ENCODE data around the gene ASIC5. TPM values are rescaled to one million over a fixed set of nuclear protein-coding genes. Genes with fewer than 3 reads are reported as not detected.
"Not testable (repeated sequence)": the region's sequence is repeated elsewhere in the genome, so short reads cannot be mapped to it uniquely, and the experiment has no call there.

The ASIC5 gene, protein sequence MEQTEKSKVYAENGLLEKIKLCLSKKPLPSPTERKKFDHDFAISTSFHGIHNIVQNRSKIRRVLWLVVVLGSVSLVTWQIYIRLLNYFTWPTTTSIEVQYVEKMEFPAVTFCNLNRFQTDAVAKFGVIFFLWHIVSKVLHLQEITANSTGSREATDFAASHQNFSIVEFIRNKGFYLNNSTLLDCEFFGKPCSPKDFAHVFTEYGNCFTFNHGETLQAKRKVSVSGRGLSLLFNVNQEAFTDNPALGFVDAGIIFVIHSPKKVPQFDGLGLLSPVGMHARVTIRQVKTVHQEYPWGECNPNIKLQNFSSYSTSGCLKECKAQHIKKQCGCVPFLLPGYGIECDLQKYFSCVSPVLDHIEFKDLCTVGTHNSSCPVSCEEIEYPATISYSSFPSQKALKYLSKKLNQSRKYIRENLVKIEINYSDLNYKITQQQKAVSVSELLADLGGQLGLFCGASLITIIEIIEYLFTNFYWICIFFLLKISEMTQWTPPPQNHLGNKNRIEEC
- total RNA-seq (2014; rRNA removed; shearing (Covaris generic); ENCODE audit: low replicate concordance), result not detected in 2 replicates

DNA sequence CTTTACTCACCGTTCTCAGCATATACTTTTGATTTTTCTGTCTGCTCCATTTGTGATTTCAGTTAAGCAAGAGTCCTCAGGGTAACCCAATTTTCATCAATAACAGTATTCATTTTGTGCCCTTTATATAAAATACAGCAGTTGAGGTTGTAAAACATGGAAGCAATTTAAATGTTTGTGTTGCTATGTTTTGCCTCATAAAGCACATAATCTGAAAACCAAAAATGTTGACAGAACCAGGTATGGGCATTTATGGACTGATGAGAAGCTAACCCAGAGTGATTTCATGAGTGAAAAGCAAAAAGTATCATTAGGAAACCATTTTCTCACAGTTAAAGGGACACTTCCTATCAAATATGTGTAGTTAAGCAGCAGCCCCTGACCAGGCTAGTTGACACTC lies at the start of gene ASIC5:
ASIC5 (minus strand) TSS at position 101 of the 400 bp plus-strand sequence; CDS start at position 50, 51 bp downstream.
- in situ Hi-C loops (cut with HindIII; ENCODE audit: low pct_unique_long_range_greater_than_20kb, low sequenced_read_pairs), result no loop called here
- no peak for DNase-seq (ENCODE audit: low read depth)

DNA sequence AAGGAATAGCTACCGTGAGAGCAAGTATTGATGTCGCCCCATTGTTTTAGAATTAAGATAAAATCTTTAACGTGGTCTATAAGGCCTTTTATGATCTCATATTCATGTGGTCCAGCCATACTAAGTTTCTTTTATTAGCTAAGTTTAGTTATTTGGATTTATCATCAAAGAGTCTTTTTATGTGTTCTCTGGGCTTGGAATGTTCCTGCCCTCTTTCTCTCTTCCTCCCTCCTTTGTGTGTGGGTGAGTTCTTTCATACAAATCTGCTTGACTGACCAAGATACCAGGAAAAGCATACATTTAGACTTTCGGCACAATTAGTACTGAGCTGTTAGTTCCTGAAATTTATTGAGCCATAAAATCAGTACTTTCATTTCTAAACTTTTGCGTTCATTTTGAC lies 48.7 kb upstream of the ASIC5 start:
- DNase-seq (ENCODE audit: low read depth), result no peak
- in situ Hi-C loops (cut with HindIII; ENCODE audit: low pct_unique_long_range_greater_than_20kb, low sequenced_read_pairs), result no loop called here

DNA sequence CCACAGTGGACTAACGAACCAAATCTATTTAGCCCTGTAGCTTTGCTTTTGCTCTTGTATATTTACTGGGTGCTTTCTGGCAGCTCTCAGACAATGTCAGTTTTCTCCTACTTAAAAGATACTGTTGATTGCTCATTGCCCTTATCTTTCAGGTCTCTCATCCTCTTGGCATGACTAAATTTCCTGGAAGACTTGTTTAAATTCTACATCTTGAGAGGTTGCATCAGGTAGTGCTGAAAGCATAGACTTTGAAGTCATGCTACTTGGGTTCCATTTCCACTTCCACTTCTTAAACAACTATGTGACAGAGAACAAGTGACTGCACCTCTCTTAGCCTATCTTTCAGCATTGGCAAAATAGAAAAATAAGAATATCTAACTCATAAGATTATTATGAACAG lies 45.8 kb upstream of the ASIC5 start:
- no peak for DNase-seq (ENCODE audit: low read depth)
- in situ Hi-C loops (cut with HindIII; ENCODE audit: low pct_unique_long_range_greater_than_20kb, low sequenced_read_pairs), result no loop called here

DNA sequence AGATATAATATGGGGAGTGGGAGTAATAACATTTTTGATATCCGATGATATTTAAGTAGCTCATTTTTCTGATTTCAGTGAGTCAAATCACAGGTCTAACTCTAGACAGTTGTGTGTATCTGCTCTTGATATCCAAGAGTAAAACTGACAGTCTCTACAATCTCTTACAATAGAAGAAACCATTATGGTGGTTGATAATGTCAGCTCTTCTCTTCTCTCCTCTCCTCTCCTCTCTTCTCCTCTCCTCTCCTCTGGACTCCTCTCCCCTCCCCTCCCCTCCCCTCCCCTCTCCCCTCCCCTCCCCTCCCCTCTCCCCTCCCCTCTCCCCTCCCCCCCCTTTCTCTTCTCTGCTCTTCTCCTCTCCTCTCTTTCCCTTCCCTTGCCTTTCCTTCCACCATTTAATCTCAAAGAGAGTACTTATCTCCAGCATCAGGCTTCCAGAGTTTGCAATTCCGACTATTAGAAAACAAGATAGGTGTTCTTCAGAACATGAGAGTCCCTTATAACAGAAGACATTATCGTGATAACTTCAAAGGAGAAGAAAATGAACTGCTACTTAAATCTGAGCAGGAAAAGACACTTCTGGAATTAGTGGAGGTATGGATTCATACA lies 43.6 kb upstream of the ASIC5 start:
- DNase-seq (ENCODE audit: low read depth), result no peak
- in situ Hi-C loops (cut with HindIII; ENCODE audit: low pct_unique_long_range_greater_than_20kb, low sequenced_read_pairs), result no loop called here

DNA sequence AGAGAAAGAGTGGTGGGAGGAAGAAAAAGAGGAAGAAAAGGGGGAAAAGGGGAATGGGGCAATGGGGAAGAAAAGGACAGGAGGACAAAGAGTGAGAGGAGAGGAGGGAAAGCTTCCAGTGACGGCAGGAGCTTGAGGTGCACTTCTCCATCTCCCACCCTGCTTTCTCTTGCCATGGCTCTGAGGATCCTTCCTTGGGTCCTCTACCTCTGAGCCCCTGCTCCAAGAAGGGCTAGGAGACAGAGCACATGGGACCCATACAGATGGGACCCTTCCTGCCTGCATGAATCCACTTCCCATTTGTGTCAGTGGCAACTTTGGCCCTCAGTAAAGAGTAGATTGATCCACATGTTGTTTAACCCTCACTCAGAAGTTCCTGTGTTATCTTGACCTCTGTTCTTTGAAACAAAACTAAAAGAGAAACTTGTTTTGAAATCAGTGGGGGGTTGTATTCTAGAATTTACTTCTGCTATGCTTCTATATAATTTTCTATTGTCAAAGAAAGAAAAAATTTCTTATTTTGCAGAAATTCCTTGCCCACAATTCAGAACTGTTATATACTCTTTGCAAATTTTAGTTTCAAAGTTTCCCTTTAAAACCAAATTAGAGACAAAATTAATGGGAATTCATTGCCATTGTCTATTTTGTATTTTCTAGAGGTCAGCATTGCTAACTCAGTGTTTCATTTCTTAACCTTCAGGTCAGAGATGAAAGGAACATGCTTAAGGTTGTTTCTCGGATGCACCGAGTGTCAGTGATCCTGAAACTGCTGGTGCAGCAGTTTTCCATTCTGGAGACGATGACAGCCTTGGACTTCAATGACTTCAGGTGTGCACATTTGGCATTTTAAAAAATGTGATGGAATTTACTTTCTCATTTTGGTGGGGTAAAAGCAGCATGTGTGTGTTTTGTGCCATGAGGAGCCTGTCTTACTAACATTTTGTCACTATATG lies 42.4 kb upstream of the ASIC5 start:
- no peak for DNase-seq (ENCODE audit: low read depth)
- in situ Hi-C loops (cut with HindIII; ENCODE audit: low pct_unique_long_range_greater_than_20kb, low sequenced_read_pairs), result no loop called here

DNA sequence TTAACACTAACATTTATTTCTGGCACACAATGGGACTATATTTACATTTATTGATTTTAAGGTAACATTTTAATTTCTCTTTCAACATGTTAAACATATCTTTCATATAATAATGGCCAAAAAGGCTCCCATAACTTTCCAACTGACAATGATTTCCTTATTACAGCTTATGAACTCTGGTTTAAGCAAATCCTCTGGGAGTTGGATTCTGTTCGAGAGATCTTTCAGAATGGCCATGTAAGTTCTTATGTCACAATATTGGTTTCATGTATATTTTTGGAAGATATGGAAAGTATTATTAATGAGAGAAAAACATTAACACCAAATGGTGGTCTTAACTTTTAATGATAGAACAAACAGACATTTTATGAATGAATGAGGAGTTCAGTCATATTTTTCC lies 41.5 kb upstream of the ASIC5 start:
- no peak for DNase-seq (ENCODE audit: low read depth)
- in situ Hi-C loops (cut with HindIII; ENCODE audit: low pct_unique_long_range_greater_than_20kb, low sequenced_read_pairs), result no loop called here

DNA sequence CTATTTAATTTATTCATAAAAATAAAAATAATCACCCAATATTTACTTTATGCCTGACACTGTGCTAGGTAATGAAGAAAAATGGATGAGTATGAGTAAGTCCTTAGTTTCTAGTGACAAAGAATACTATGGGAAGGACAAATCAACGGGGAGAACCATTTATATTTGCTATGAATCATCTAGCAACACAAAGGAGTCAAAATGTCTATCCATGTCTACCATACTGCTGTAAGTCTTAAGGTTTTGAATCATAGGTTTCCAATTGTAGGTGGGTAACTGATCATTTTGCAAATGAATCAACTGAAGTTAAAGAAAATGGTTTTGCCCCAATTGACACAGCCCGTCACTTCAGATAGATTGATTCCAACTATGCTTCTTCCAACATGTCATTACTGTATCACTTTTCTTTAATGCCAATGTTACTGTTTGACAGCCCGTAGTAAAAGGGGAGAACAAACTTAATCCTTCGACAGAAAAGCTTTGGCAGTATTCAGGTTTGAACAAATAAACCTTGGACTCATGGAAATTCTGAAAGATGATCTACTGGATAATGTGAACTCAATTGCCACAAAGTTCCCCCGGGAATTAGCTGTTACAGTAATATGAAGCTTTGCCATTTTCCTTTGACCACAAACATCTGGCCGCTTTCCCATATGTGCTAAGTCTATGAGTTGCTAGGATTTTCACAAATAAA lies 40.6 kb upstream of the ASIC5 start:
- DNase-seq (ENCODE audit: low read depth), result peak; percentile 4
- in situ Hi-C loops (cut with HindIII; ENCODE audit: low pct_unique_long_range_greater_than_20kb, low sequenced_read_pairs), result no loop called here

DNA sequence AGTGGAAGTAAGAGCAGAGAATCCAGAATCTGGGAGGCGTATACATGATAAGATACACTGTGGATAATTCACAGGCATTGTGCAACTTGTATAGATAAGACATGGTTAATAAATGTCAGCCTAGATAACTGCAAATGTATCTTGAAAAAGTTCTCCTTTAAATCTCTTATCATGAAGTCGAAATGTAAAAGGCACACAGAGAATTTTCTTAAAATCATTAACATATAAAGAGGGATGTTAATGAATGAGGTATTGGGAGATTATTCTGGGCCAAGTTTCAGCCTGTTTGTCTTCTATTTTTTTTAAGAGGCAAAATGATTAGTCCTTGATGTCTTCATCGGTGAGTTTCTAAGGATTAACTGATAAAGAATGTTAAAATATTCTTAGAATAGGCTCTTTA lies 38.3 kb upstream of the ASIC5 start:
- no peak for DNase-seq (ENCODE audit: low read depth)
- in situ Hi-C loops (cut with HindIII; ENCODE audit: low pct_unique_long_range_greater_than_20kb, low sequenced_read_pairs), result no loop called here

DNA sequence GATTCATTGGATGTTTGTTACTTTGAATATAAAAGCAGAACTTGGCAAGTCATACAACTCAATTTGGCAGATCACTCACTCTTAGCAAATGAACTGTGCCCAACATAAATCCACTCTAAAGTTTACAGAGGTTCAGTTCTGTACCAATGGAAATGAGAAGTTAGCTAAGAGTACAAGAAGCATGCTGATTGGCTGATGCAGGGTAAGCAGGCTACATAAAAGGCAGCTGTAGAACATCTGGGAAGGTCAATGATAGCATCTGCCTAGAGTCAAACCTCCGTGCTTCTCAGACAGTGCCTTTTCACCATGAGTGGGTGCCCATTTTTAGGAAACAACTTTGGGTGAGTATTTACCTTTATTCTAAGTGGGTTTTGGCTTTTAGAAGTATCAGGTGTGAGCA lies 37.4 kb upstream of the ASIC5 start, which contains the start of gene TDO2:
TDO2 (plus strand) TSS at position 244 of the 400 bp plus-strand sequence; CDS start at position 307, 63 bp downstream.
- in situ Hi-C loops (cut with HindIII; ENCODE audit: low pct_unique_long_range_greater_than_20kb, low sequenced_read_pairs), result no loop called here
- no peak for DNase-seq (ENCODE audit: low read depth)

DNA sequence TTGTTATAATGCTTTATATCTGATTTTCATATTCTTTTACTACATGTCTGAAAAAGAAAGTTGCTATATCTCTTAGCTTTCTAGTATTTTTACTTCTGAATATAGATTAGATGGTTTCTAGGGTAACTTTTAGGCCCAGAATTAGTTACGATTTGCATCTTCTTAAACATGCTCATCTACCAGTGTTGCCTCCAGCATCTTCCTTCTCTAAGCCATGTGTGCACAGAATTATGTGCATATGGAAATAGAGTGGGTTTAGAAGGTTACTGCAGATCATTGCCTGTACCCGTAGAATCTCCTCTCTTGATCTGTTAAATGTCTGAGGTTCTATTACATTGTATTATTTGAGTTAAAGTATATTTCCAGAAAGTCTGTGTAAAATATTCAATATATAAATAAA lies 34.9 kb upstream of the ASIC5 start:
- in situ Hi-C loops (cut with HindIII; ENCODE audit: low pct_unique_long_range_greater_than_20kb, low sequenced_read_pairs), result no loop called here
- DNase-seq (ENCODE audit: low read depth), result no peak

DNA sequence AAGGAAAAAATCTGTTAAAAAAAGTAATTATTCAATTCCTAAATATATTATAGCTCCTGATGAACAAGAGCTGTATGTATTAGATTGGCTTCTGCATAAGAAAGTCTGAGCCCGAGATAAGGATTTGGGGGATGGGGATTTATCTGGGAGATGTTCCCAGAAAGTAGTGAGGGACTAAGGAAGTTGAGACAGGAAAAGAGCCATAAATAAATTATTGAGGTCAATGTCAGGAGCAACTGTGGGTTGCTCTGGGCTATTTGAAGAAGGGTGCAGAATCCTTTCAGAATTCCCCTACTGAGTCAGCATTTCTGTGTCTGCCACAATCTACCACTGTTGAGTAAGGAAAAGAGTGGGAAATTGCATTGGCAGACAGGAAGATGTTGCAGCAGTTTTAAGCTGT lies 34.3 kb upstream of the ASIC5 start:
- peak; percentile 37 for DNase-seq (ENCODE audit: low read depth)
- in situ Hi-C loops (cut with HindIII; ENCODE audit: low pct_unique_long_range_greater_than_20kb, low sequenced_read_pairs), result no loop called here

DNA sequence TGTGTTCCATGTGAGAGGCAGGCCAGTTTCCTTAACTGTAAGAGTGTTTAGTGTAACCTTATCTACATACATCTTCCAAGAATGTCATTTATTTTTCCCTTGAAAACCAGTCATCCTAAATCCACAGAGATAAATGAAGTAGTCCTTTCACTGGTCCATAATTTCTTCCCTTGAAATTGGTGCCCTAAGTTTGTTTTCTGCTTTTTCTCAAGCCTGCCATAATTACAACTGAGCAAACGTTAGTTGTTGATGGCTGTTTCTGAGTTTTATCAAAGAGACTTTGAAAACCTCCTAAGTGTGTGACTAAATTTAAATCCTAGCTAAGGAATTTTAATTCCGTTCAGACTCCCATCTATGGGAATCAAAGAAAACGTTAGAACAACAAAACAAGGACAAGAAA lies 33.8 kb upstream of the ASIC5 start:
- in situ Hi-C loops (cut with HindIII; ENCODE audit: low pct_unique_long_range_greater_than_20kb, low sequenced_read_pairs), result no loop called here
- DNase-seq (ENCODE audit: low read depth), result no peak

DNA sequence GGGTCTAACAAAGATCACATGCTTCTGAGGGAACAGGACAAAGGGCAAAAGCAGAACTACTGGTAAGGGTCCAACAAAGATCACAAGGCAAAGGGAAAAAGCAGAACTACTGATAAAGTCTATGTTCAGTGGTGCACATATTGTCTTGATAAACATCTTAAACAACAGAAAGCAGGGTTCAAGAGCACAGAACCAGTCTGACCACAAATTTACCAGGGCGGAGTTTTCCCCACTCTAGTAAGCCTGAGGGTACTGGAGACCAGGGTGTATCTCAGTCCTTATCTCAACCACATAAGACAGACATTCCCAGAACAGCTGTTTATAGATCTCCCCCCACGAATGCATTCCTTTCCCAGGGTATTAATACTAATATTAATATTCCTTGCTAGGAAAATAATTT lies 32.3 kb upstream of the ASIC5 start:
- in situ Hi-C loops (cut with HindIII; ENCODE audit: low pct_unique_long_range_greater_than_20kb, low sequenced_read_pairs); DNase-seq (ENCODE audit: low read depth): not testable (repeated sequence)

DNA sequence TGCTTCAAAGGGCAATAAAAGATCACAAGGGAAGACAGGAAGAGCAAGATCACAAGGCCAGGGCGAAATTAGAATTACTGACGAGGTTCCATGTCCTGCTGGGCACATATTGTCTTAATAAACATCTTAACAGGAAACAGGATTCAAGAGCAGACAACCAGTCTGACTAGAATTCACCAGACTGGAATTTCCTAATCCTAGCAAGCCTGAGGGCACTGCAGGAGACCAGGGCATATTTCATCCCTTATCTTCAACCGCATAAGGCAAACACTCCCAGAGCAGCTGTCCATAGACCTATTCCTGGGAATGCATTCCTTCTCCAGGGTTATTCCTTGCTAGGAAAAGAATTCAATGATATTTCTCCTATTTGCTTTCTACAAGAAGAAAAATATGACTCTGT lies 25.0 kb upstream of the ASIC5 start:
- DNase-seq (ENCODE audit: low read depth), result no peak
- in situ Hi-C loops (cut with HindIII; ENCODE audit: low pct_unique_long_range_greater_than_20kb, low sequenced_read_pairs), result no loop called here

DNA sequence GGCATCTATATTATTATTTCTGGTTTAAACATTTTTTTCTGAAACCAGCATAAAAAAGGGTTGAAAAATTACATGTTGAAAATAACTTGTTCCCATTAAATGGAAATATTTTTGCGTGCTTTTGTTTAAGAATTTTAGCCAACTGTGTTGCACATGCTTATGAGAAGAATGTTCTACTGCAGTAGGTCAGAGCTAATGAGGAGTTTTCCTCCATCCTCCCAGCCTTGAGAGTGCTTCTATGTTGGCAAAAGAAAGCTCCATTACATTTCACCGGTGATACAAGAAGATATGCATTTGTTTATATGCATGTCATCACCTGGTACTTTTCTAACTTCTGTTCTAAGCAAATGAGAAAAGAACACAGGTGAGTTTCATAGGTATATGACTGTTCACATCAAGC lies 23.9 kb upstream of the ASIC5 start:
- in situ Hi-C loops (cut with HindIII; ENCODE audit: low pct_unique_long_range_greater_than_20kb, low sequenced_read_pairs), result no loop called here
- DNase-seq (ENCODE audit: low read depth), result no peak

DNA sequence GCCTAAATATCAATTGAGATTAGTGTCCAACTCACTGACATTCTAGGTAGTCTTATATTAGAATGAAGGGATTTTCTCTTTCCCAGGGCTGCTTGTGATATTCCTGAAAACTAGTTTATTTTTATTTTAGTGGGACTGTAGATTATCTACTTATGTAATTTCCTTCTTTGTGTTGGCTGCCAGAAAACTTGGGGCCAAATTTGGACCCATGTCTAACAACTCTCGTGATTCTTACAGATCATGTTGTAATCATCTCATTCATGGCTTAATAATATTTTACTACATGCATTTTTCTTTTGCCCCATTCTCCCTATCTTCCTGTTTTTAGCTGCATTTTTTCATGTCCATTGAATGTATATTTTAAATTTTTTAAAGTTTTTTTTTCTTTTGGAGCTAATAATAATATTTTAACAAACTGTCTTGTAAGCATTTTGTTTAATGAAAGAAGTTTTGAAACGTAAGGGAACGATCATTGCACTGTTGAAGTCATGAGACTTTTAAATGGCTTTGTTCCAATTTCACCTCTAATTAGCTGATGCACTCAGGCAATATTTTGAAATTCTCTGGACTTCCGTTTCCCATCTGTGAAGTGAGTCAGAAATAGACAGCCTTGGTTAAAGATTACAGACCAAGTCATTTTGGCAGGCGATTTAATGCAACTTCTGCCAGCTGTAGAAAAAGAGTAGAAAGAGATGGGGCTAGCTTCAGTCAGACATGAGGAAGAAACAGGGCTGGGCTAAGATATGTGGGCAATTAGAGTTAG lies 23.1 kb upstream of the ASIC5 start:
- in situ Hi-C loops (cut with HindIII; ENCODE audit: low pct_unique_long_range_greater_than_20kb, low sequenced_read_pairs), result no loop called here
- DNase-seq (ENCODE audit: low read depth), result peak; percentile 72

DNA sequence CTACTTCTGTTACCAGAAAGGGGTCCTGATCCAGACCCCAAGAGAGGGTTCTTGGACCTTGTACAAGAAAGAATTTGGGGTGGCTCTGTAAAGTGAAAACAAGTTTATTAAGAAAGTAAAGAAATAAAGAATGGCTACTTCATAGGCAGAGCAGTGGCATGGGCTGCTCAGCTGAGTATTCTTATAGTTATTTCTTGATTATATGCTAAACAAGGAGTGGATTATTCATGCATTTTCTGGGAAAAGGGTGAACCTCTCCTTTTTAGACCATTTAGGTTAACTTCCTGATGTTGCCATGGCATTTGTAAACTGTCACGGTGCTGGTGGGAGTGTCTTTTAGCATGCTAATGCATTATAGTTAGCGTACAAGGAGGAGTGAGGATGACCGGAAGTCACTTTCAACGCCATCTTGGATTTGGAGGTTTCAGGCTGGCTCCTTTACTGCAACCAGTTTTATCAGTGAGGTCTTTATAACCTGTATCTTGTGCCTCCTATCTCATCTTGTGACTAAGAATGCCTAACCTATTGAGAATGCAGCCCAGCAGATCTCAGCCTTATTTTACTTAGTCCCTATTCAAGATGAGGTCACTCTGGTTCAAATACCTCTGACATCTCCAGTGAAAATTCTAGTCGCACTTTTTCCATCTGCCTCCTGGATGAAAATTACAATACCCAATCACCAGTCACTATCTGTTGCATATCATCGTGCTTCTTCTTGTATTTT lies 21.9 kb upstream of the ASIC5 start:
- DNase-seq (ENCODE audit: low read depth), result no peak
- in situ Hi-C loops (cut with HindIII; ENCODE audit: low pct_unique_long_range_greater_than_20kb, low sequenced_read_pairs), result no loop called here

Data from Caki2 (cell line).